GM18499 (cell line): ENCODE data around the gene SAMD8.

Experiments used
- ATAC-seq: cut with Tn5 transposase; IDR thresholded peaks from one replicate; pipeline ENCODE4 v1.9.1; 2021; ENCODE audit warnings: moderate number of reproducible peaks; ENCODE audit not compliant: insufficient read depth, unreplicated experiment

SAMD8 gene

GRCh38 chr10:75111365-75111906 lies at the start of gene SAMD8:
Gene SAMD8 (plus strand): TSS chr10:75111656. CDS start chr10:75150529, 38,873 bp downstream.
- ATAC-seq = no peak

GRCh38 chr10:75061709-75062505 lies 49.5 kb upstream of the SAMD8 start:
- no peak for ATAC-seq

- no peak for ATAC-seq
Observed at GRCh38 chr10:75062506-75063299, 48.8 kb upstream of the SAMD8 start.

GRCh38 chr10:75063461-75064230 lies 47.8 kb upstream of the SAMD8 start:
- ATAC-seq = no peak

GRCh38 chr10:75065076-75065475 lies 46.4 kb upstream of the SAMD8 start:
- no peak for ATAC-seq

GRCh38 chr10:75066271-75066670 lies 45.2 kb upstream of the SAMD8 start:
- ATAC-seq = no peak

- no peak for ATAC-seq
Observed at GRCh38 chr10:75067272-75067671, 44.2 kb upstream of the SAMD8 start.

- no peak for ATAC-seq
Observed at GRCh38 chr10:75068523-75068922, 42.9 kb upstream of the SAMD8 start.

GRCh38 chr10:75070476-75070875 lies 41.0 kb upstream of the SAMD8 start:
- ATAC-seq = no peak

- no peak for ATAC-seq
Observed at GRCh38 chr10:75070961-75071428, 40.5 kb upstream of the SAMD8 start.

- ATAC-seq = no peak
Observed at GRCh38 chr10:75071756-75072155, 39.7 kb upstream of the SAMD8 start.

- no peak for ATAC-seq
Observed at GRCh38 chr10:75072727-75073126, 38.7 kb upstream of the SAMD8 start.

GRCh38 chr10:75073442-75073841 lies 38.0 kb upstream of the SAMD8 start:
- ATAC-seq = no peak

GRCh38 chr10:75074711-75075445 lies 36.6 kb upstream of the SAMD8 start:
- ATAC-seq = no peak

GRCh38 chr10:75076348-75076747 lies 35.1 kb upstream of the SAMD8 start:
- no peak for ATAC-seq

GRCh38 chr10:75079436-75080083 lies 31.9 kb upstream of the SAMD8 start:
- ATAC-seq = no peak

GRCh38 chr10:75080554-75080953 lies 30.9 kb upstream of the SAMD8 start:
- no peak for ATAC-seq

- no peak for ATAC-seq
Observed at GRCh38 chr10:75081379-75081778, 30.1 kb upstream of the SAMD8 start.
